ENCODE data around the gene GOLGB1. TPM values are rescaled to one million over a fixed set of nuclear protein-coding genes. Genes with fewer than 3 reads are reported as not detected.
"Not testable (repeated sequence)": the region's sequence is repeated elsewhere in the genome, so short reads cannot be mapped to it uniquely, and the experiment has no call there.

GOLGB1 gene
- total RNA-seq, 4 donors from 2014 or later: 32.6 to 78.3 (median 54.9) TPM

DNA sequence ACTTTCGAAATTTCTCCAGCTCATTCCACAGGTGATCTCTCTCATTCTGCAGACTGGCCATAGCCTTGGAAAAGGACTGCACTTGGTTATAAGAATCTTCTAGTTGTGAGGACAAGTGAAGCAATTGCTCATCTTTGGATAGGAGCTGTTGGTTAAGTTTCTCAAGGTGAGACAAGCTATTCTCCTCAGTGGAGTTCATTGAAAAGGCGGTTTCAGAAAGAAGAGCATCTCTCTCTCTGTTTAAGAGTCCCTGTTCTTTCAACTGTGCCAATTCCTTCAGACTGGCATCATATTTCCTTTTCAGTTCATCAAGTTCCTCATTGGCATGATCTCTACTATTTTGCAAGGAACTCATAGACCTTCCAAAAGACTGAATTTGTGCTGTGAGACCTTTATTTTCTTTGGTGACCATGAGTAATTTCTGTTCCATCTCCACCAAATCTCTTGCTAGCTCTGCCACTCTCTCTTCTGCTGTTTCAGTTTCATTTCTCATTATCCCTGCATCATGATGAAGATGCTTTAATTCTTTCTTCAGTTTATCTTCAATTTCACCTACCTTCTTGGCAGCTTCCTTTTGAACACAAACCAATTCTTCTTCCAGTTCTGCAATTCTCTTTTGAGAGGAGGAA is 58.6 kb downstream of the GOLGB1 start:
- H3K27me3 ChIP-seq: no peaks in the 10 kb centered on the region
- H3K27ac ChIP-seq: no peak overlapping the region
- no peaks in the 10 kb centered on the region for H3K36me3 ChIP-seq
- TF ChIP-seq POLR2A (IDR thresholded peaks at IDR 0.05): no peak
- TF ChIP-seq, protein P1, sequence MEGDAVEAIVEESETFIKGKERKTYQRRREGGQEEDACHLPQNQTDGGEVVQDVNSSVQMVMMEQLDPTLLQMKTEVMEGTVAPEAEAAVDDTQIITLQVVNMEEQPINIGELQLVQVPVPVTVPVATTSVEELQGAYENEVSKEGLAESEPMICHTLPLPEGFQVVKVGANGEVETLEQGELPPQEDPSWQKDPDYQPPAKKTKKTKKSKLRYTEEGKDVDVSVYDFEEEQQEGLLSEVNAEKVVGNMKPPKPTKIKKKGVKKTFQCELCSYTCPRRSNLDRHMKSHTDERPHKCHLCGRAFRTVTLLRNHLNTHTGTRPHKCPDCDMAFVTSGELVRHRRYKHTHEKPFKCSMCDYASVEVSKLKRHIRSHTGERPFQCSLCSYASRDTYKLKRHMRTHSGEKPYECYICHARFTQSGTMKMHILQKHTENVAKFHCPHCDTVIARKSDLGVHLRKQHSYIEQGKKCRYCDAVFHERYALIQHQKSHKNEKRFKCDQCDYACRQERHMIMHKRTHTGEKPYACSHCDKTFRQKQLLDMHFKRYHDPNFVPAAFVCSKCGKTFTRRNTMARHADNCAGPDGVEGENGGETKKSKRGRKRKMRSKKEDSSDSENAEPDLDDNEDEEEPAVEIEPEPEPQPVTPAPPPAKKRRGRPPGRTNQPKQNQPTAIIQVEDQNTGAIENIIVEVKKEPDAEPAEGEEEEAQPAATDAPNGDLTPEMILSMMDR (IDR thresholded peaks at IDR 0.05): no peak
- intact Hi-C loops (cut with DNase I; ENCODE audit: low total_unique reads): no loop called here
- no peak for DNase-seq
- H3K9me3 ChIP-seq: no peaks in the 10 kb centered on the region
- no peak overlapping the region for H3K4me3 ChIP-seq
- H3K4me1 ChIP-seq: no peaks in the 10 kb centered on the region

DNA sequence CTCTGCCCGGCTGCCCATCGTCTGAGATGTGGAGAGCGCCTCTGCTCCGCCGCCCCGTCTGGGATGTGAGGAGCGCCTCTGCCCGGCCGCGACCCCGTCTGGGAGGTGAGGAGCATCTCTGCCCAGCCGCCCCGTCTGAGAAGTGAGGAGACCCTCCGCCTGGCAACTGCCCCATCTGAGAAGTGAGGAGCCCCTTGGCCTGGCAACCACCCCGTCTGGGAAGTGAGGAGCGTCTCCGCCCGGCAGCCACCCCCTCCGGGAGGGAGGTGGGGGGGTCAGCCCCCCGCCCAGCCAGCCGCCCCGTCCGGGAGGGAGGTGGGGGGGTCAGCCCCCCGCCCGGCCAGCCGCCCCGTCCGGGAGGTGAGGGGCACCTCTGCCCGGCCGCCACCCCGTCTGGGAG is 60.8 kb downstream of the GOLGB1 start:
- H3K27me3 ChIP-seq; intact Hi-C loops (cut with DNase I; ENCODE audit: low total_unique reads): not testable (repeated sequence)

DNA sequence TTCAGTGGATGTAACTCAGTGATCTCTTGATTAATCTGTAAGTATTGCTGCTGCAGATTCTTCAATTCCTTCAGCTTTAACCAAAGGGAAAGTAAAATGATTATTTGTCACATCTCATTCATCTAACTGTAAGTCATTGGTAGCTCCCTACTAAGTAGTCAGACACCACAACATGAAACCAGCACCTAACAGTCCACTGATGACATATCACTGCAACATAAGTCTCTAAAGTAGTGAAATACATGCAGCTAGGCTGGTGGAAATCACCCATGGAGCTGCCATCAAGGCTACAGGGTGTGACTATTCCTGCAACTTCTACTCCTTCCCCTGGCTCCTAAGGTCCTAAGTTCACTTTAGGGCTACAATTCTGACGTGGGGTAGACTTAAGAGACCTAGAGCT is 67.7 kb downstream of the GOLGB1 start:
- intact Hi-C loops (cut with DNase I; ENCODE audit: low total_unique reads): no loop called here
- H3K4me3 ChIP-seq: no peak overlapping the region
- no peaks in the 10 kb centered on the region for H3K27me3 ChIP-seq
- TF ChIP-seq, protein P1 (IDR thresholded peaks at IDR 0.05): no peak
- TF ChIP-seq POLR2A (IDR thresholded peaks at IDR 0.05): no peak
- H3K27ac ChIP-seq: no peak overlapping the region
- no peak for DNase-seq
- no peaks in the 10 kb centered on the region for H3K9me3 ChIP-seq
- H3K36me3 ChIP-seq: peaks cover 0 to 2% of the 10 kb centered on the region in 2 donors
- H3K4me1 ChIP-seq: no peaks in the 10 kb centered on the region

More for the DNA sequence above, 60.8 kb downstream of the GOLGB1 start:
- H3K4me1 ChIP-seq, H3K9me3 ChIP-seq, DNase-seq, H3K4me3 ChIP-seq, H3K36me3 ChIP-seq, H3K27ac ChIP-seq: not testable (repeated sequence)

DNA sequence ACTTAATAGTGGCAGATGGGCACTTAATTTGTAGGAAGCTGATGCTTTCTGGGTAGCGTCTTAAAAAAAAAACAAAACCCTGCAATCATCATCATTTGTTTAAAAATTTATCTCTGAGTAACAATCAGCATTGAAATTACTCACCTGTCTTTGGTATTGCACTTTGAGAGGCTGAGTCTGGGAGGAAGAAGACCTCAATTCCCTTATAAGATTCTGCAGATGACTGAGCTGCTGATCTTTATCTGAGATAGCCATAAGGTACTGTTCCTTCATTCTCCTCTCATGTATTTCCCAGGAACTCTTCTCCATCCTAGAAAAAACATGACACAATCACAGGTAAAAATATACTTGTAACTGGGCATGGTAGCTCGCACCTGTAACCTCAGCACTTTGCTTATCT is 72.4 kb downstream of the GOLGB1 start:
- intact Hi-C loops (cut with DNase I; ENCODE audit: low total_unique reads): no loop called here
- Histone ChIP-seq H3K4me3 (no peak overlapping the region), H3K27ac (no peak overlapping the region), H3K9me3 (no peaks in the 10 kb centered on the region), H3K36me3 (no peaks in the 10 kb centered on the region), H3K4me1 (no peaks in the 10 kb centered on the region), H3K27me3 (no peaks in the 10 kb centered on the region)
- no peak for DNase-seq
- no peak for TF ChIP-seq POLR2A (IDR thresholded peaks at IDR 0.05)
- TF ChIP-seq, protein P1 (IDR thresholded peaks at IDR 0.05): no peak

DNA sequence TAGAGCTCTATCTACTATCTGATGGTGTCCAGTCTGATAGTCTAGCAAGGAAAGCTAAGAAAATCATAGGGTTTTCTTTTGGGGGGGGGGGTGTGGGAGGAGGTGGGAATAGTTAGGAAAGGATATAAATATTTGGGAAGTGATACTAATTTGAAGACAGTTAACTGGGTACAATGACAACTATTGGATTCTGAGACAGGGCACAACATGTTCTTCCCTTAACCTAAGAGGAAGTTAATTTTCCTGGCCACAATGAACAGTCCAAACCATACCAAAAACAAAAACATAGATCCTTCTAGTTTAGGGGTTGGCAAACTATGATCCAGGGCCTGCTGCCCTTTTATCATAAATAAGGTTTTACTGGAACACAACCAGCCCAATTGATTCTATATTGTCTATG is 78.9 kb downstream of the GOLGB1 start:
- TF ChIP-seq POLR2A (IDR thresholded peaks at IDR 0.05): no peak
- TF ChIP-seq, protein P1 (IDR thresholded peaks at IDR 0.05): no peak
- no peaks in the 10 kb centered on the region for H3K27me3 ChIP-seq
- DNase-seq: no peak
- no peaks in the 10 kb centered on the region for H3K36me3 ChIP-seq
- H3K27ac ChIP-seq: no peak overlapping the region
- no peak overlapping the region for H3K4me3 ChIP-seq
- intact Hi-C loops (cut with DNase I; ENCODE audit: low total_unique reads): no loop called here
- H3K4me1 ChIP-seq: no peaks in the 10 kb centered on the region
- no peaks in the 10 kb centered on the region for H3K9me3 ChIP-seq

DNA sequence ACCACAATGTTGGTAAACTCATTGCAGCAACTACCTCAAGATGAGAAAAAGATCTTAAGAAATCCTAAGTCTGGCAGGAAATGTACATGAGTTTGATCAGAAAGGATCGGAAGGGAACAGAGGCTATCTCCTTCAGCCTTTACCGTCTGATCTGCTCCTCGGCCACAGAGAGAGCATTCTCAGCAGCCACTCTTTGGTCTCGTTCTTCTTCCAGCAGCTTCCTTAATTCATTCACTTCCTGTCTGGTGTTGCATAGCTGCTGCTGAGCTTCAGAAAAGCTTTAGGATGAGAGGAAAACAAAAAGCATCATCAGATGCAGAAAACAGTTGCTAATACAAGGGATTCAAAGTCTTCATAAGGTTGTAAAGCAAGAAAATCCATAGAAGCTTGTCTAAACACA is 82.2 kb downstream of the GOLGB1 start:
- Histone ChIP-seq H3K27ac (no peak overlapping the region), H3K4me1 (no peaks in the 10 kb centered on the region), H3K9me3 (no peaks in the 10 kb centered on the region), H3K36me3 (no peaks in the 10 kb centered on the region), H3K27me3 (no peaks in the 10 kb centered on the region), H3K4me3 (no peak overlapping the region)
- no peak for DNase-seq
- TF ChIP-seq, protein P1 (IDR thresholded peaks at IDR 0.05): no peak
- no peak for TF ChIP-seq POLR2A (IDR thresholded peaks at IDR 0.05)
- intact Hi-C loops (cut with DNase I; ENCODE audit: low total_unique reads): no loop called here
